ENCODE measurements around the gene SRRM4.

The SRRM4 gene

GRCh38 chr12:118960865-118961264 lies 20.5 kb upstream of the SRRM4 start:
- DNase-seq: no peak
- no peak for TF ChIP-seq CTCF (IDR thresholded peaks at IDR 0.05)

GRCh38 chr12:118964988-118965387 lies 16.4 kb upstream of the SRRM4 start:
- H3K4me3 Mint-ChIP-seq: no peak overlapping the region
- TF ChIP-seq CTCF (IDR thresholded peaks at IDR 0.05): no peak
- H3K9me3 Mint-ChIP-seq: peaks cover 31% of the 10 kb centered on the region
- H3K27ac Mint-ChIP-seq: no peak overlapping the region
- H3K27me3 Mint-ChIP-seq (ENCODE audit: low read depth, poor library complexity): peaks cover 16% of the 10 kb centered on the region
- DNase-seq: no peak
- H3K36me3 Mint-ChIP-seq (ENCODE audit: low read depth): no peaks in the 10 kb centered on the region
- H3K4me1 Mint-ChIP-seq: no peaks in the 10 kb centered on the region

More at GRCh38 chr12:118960865-118961264, 20.5 kb upstream of the SRRM4 start:
- H3K9me3 Mint-ChIP-seq: peaks cover 7% of the 10 kb centered on the region
- no peaks in the 10 kb centered on the region for H3K36me3 Mint-ChIP-seq (ENCODE audit: low read depth)
- H3K4me3 Mint-ChIP-seq: no peak overlapping the region
- H3K27ac Mint-ChIP-seq: no peak overlapping the region
- H3K27me3 Mint-ChIP-seq (ENCODE audit: low read depth, poor library complexity): peaks cover 19% of the 10 kb centered on the region
- H3K4me1 Mint-ChIP-seq: no peaks in the 10 kb centered on the region

GRCh38 chr12:118970856-118971255 lies 10.5 kb upstream of the SRRM4 start:
- no peak for TF ChIP-seq CTCF (IDR thresholded peaks at IDR 0.05)
- Mint-ChIP-seq H3K27ac (no peak overlapping the region), H3K27me3 (ENCODE audit: low read depth, poor library complexity) (peaks cover 13% of the 10 kb centered on the region), H3K4me1 (no peaks in the 10 kb centered on the region), H3K9me3 (peaks cover 23% of the 10 kb centered on the region), H3K36me3 (ENCODE audit: low read depth) (no peaks in the 10 kb centered on the region), H3K4me3 (no peak overlapping the region)
- DNase-seq: no peak

GRCh38 chr12:118972982-118973381 lies 8.4 kb upstream of the SRRM4 start:
- Mint-ChIP-seq H3K4me1 (no peaks in the 10 kb centered on the region), H3K27ac (no peak overlapping the region), H3K9me3 (peaks cover 12% of the 10 kb centered on the region), H3K36me3 (ENCODE audit: low read depth) (no peaks in the 10 kb centered on the region), H3K4me3 (no peak overlapping the region), H3K27me3 (ENCODE audit: low read depth, poor library complexity) (peaks cover 25% of the 10 kb centered on the region)
- no peak for TF ChIP-seq CTCF (IDR thresholded peaks at IDR 0.05)
- DNase-seq: no peak

- H3K9me3 Mint-ChIP-seq: no peaks in the 10 kb centered on the region
- DNase-seq: peak; percentile 70
- peak; percentile 80 for TF ChIP-seq CTCF (IDR thresholded peaks at IDR 0.05)
- H3K27me3 Mint-ChIP-seq (ENCODE audit: low read depth, poor library complexity): peaks cover 64% of the 10 kb centered on the region
- peak overlapping the region; percentile 78 for H3K4me3 Mint-ChIP-seq
- no peaks in the 10 kb centered on the region for H3K36me3 Mint-ChIP-seq (ENCODE audit: low read depth)
- peaks cover 16% of the 10 kb centered on the region for H3K4me1 Mint-ChIP-seq
- H3K27ac Mint-ChIP-seq: no peak overlapping the region
These were observed 1.5 kb upstream of the SRRM4 start for GRCh38 chr12:118979763-118980406.

- DNase-seq: peak; percentile 44
- no peak for TF ChIP-seq CTCF (IDR thresholded peaks at IDR 0.05)
- no peaks in the 10 kb centered on the region for H3K9me3 Mint-ChIP-seq
- H3K27ac Mint-ChIP-seq: no peak overlapping the region
- H3K4me1 Mint-ChIP-seq: peaks cover 16% of the 10 kb centered on the region
- H3K27me3 Mint-ChIP-seq (ENCODE audit: low read depth, poor library complexity): peaks cover 64% of the 10 kb centered on the region
- H3K36me3 Mint-ChIP-seq (ENCODE audit: low read depth): no peaks in the 10 kb centered on the region
- H3K4me3 Mint-ChIP-seq: peak overlapping the region; percentile 78
These were observed 830 bp upstream of the SRRM4 start for GRCh38 chr12:118980407-118981014.
